Sigmoid colon (tissue), 4 donors: ENCODE results near the gene AASDH.

Experiments used
- CTCF ChIP-seq, 4 experiments: fragments of 450-650 bp in 3 of 4; fragments of 200-600 bp in 1 of 4; IDR thresholded peaks; one replicate each; pipeline ENCODE4 v1.5.1; 2016 to 2019; ENCODE audit warnings: antibody characterized with exemption in 4 of 4, mild to moderate bottlenecking in 3 of 4, moderate library complexity in 2 of 4
- POLR2AphosphoS5 ChIP-seq, 4 donors: sonication (generic); formaldehyde crosslinking; IDR thresholded peaks; one replicate each; pipeline ENCODE4 v1.6.1; 2017; ENCODE audit warnings: antibody characterized with exemption in 4 of 4

GRCh38 chr4:56297776-56298175 lies 89.5 kb downstream of the AASDH start:
- TF ChIP-seq CTCF (IDR thresholded peaks at IDR 0.05) (no peak), POLR2AphosphoS5 (IDR thresholded peaks at IDR 0.05) (no peak)
